Muscle layer of colon (tissue), 2 donors: ENCODE measurements around the gene SPATA1.
"Not testable (repeated sequence)": the region's sequence is repeated elsewhere in the genome, so short reads cannot be mapped to it uniquely, and the experiment has no call there.

Source experiments
- H3K27ac ChIP-seq: one replicate; pipeline ENCODE4 v1.7.0; 2013; ENCODE audit warnings: low read depth, mild to moderate bottlenecking, low read length, moderate library complexity
- H3K27me3 ChIP-seq, 2 donors: one replicate each; pipeline ENCODE4 v1.7.0; 2013; ENCODE audit warnings: low read length in 2 of 2, mild to moderate bottlenecking in 2 of 2; ENCODE audit not compliant: insufficient read depth in 2 of 2, control insufficient read depth in 1 of 2
- H3K36me3 ChIP-seq: one replicate; pipeline ENCODE4 v1.7.0; 2013; ENCODE audit warnings: mild to moderate bottlenecking, low read length; ENCODE audit not compliant: insufficient read depth
- H3K4me1 ChIP-seq: one replicate; pipeline ENCODE4 v1.7.0; 2013; ENCODE audit warnings: mild to moderate bottlenecking, low read length; ENCODE audit not compliant: insufficient read depth
- H3K4me3 ChIP-seq, 2 donors: one replicate each; pipeline ENCODE4 v1.7.0; 2013; ENCODE audit warnings: low read length in 2 of 2, low read depth in 1 of 2, mild to moderate bottlenecking in 1 of 2, moderate library complexity in 1 of 2
- H3K9ac ChIP-seq: one replicate; pipeline ENCODE4 v1.7.0; 2013; ENCODE audit warnings: low read length
- H3K9me3 ChIP-seq: one replicate; pipeline ENCODE4 v1.7.0; 2013; ENCODE audit warnings: mild to moderate bottlenecking, low read length
- donor health status: abdominal sarcoma.
- donor health status: Adenocarcinoma of cecum.

The SPATA1 gene

GRCh38 chr1:84573967-84574842 lies 68.0 kb downstream of the SPATA1 start, which contains the start of gene CTBS:
Gene CTBS, minus strand, starts transcription at chr1:84574440. Its CDS starts 25 bp downstream, at chr1:84574415.
- no peaks in the 10 kb centered on the region for H3K27me3 ChIP-seq
- H3K9me3 ChIP-seq = no peaks in the 10 kb centered on the region
- peaks cover 11% of the 10 kb centered on the region for H3K36me3 ChIP-seq
- H3K9ac ChIP-seq = peak within 1 kb of the TSS; percentile 99
- H3K4me3 ChIP-seq = peak within 1 kb of the TSS; percentile 59 to 65
- peak within 1 kb of the TSS; percentile 88 for H3K27ac ChIP-seq
- peaks cover 12% of the 10 kb centered on the region for H3K4me1 ChIP-seq

GRCh38 chr1:84574936-84575335 lies 68.8 kb downstream of the SPATA1 start:
- H3K9ac ChIP-seq = no peak overlapping the region
- peaks cover 12% of the 10 kb centered on the region for H3K4me1 ChIP-seq
- no peaks in the 10 kb centered on the region for H3K9me3 ChIP-seq
- peaks cover 8% of the 10 kb centered on the region for H3K36me3 ChIP-seq
- H3K27me3 ChIP-seq = no peaks in the 10 kb centered on the region
- peak overlapping the region; percentile 20 to 48 for H3K4me3 ChIP-seq
- H3K27ac ChIP-seq = peak overlapping the region; percentile 77

GRCh38 chr1:84581648-84582047 lies 75.5 kb downstream of the SPATA1 start:
- H3K4me3 ChIP-seq = no peak overlapping the region
- H3K9me3 ChIP-seq = no peaks in the 10 kb centered on the region
- H3K9ac ChIP-seq = no peak overlapping the region
- H3K27ac ChIP-seq = no peak overlapping the region
- no peaks in the 10 kb centered on the region for H3K4me1 ChIP-seq
- no peaks in the 10 kb centered on the region for H3K36me3 ChIP-seq
- H3K27me3 ChIP-seq = no peaks in the 10 kb centered on the region

GRCh38 chr1:84582802-84583587 lies 76.8 kb downstream of the SPATA1 start:
- Histone ChIP-seq H3K9ac (no peak overlapping the region), H3K27me3 (no peaks in the 10 kb centered on the region), H3K36me3 (no peaks in the 10 kb centered on the region), H3K4me1 (no peaks in the 10 kb centered on the region), H3K4me3 (no peak overlapping the region), H3K9me3 (no peaks in the 10 kb centered on the region), H3K27ac (no peak overlapping the region)

GRCh38 chr1:84583648-84584047 lies 77.5 kb downstream of the SPATA1 start:
- Histone ChIP-seq H3K4me1 (no peaks in the 10 kb centered on the region), H3K27ac (no peak overlapping the region), H3K9ac (no peak overlapping the region), H3K27me3 (no peaks in the 10 kb centered on the region), H3K9me3 (no peaks in the 10 kb centered on the region), H3K4me3 (no peak overlapping the region), H3K36me3 (no peaks in the 10 kb centered on the region)

- no peaks in the 10 kb centered on the region for H3K36me3 ChIP-seq
- H3K4me3 ChIP-seq = no peak overlapping the region
- H3K27ac ChIP-seq = no peak overlapping the region
- H3K9me3 ChIP-seq = no peaks in the 10 kb centered on the region
- H3K4me1 ChIP-seq = no peaks in the 10 kb centered on the region
- no peaks in the 10 kb centered on the region for H3K27me3 ChIP-seq
- no peak overlapping the region for H3K9ac ChIP-seq
Observed at GRCh38 chr1:84584126-84584525, 77.9 kb downstream of the SPATA1 start.

- Histone ChIP-seq H3K27ac (no peak overlapping the region), H3K27me3 (no peaks in the 10 kb centered on the region), H3K4me3 (no peak overlapping the region), H3K4me1 (no peaks in the 10 kb centered on the region), H3K36me3 (no peaks in the 10 kb centered on the region), H3K9me3 (no peaks in the 10 kb centered on the region), H3K9ac (no peak overlapping the region)
Observed at GRCh38 chr1:84585803-84586202, 79.6 kb downstream of the SPATA1 start.

- H3K4me3 ChIP-seq = no peak overlapping the region
- no peak overlapping the region for H3K9ac ChIP-seq
- no peaks in the 10 kb centered on the region for H3K4me1 ChIP-seq
- no peaks in the 10 kb centered on the region for H3K36me3 ChIP-seq
- H3K9me3 ChIP-seq = no peaks in the 10 kb centered on the region
- no peaks in the 10 kb centered on the region for H3K27me3 ChIP-seq
- H3K27ac ChIP-seq = no peak overlapping the region
Observed at GRCh38 chr1:84587099-84587498, 80.9 kb downstream of the SPATA1 start.

GRCh38 chr1:84594959-84595358 lies 88.8 kb downstream of the SPATA1 start:
- not testable (repeated sequence) for H3K36me3 ChIP-seq, H3K27me3 ChIP-seq, H3K27ac ChIP-seq, H3K9ac ChIP-seq, H3K4me3 ChIP-seq, H3K9me3 ChIP-seq
- H3K4me1 ChIP-seq = peaks cover 11% of the 10 kb centered on the region

- H3K27ac ChIP-seq = no peak overlapping the region
- no peaks in the 10 kb centered on the region for H3K9me3 ChIP-seq
- no peak overlapping the region for H3K4me3 ChIP-seq
- H3K4me1 ChIP-seq = peaks cover 11% of the 10 kb centered on the region
- H3K36me3 ChIP-seq = no peaks in the 10 kb centered on the region
- no peaks in the 10 kb centered on the region for H3K27me3 ChIP-seq
- no peak overlapping the region for H3K9ac ChIP-seq
Observed at GRCh38 chr1:84597011-84597410, 90.8 kb downstream of the SPATA1 start.

GRCh38 chr1:84598418-84598817 lies 92.2 kb downstream of the SPATA1 start:
- Histone ChIP-seq H3K27ac (no peak overlapping the region), H3K27me3 (no peaks in the 10 kb centered on the region), H3K4me1 (peaks cover 22% of the 10 kb centered on the region), H3K36me3 (no peaks in the 10 kb centered on the region), H3K4me3 (no peak overlapping the region), H3K9ac (no peak overlapping the region), H3K9me3 (no peaks in the 10 kb centered on the region)
